A549 (cell line): ENCODE results near the gene ADAP2.
"Not testable (repeated sequence)": the region's sequence is repeated elsewhere in the genome, so short reads cannot be mapped to it uniquely, and the experiment has no call there.

Source experiments
- EP300 ChIP-seq, 2 experiments: fragments of >200 bp; sonication (Bioruptor Twin); formaldehyde crosslinking; IDR thresholded peaks; 2 replicates in 1 of 2; 3 replicates in 1 of 2; pipeline ENCODE4 v1.6.1; 2016 to 2017
- JUNB ChIP-seq: fragments of >200 bp; sonication (Bioruptor Twin); formaldehyde crosslinking; IDR thresholded peaks from 2 replicates; pipeline ENCODE4 v1.6.1; 2016
- NR3C1 ChIP-seq: fragments of >200 bp; sonication (Bioruptor Twin); formaldehyde crosslinking; IDR thresholded peaks from 3 replicates; pipeline ENCODE4 v1.6.1; 2017
- RFX5 ChIP-seq: fragments of 450-650 bp; IDR thresholded peaks from 2 replicates; pipeline ENCODE4 v1.7.1; 2014; ENCODE audit warnings: antibody characterized with exemption, mild to moderate bottlenecking, moderate library complexity
- TF ChIP-seq, protein P1 (sequence below): fragments of 150-350 bp; IDR thresholded peaks from 2 replicates; pipeline ENCODE4 v1.6.1; 2014; ENCODE audit warnings: low read depth, mild to moderate bottlenecking, low read length
- TF ChIP-seq, protein P2 (sequence below): fragments of >200 bp; sonication (Bioruptor Twin); formaldehyde crosslinking; IDR thresholded peaks from 3 replicates; pipeline ENCODE4 v1.5.1; 2016
- TF ChIP-seq, protein P3 (sequence below): fragments of 450-650 bp; IDR thresholded peaks from 2 replicates; pipeline ENCODE4 v1.6.1; 2014; ENCODE audit warnings: antibody characterized with exemption

DNA sequence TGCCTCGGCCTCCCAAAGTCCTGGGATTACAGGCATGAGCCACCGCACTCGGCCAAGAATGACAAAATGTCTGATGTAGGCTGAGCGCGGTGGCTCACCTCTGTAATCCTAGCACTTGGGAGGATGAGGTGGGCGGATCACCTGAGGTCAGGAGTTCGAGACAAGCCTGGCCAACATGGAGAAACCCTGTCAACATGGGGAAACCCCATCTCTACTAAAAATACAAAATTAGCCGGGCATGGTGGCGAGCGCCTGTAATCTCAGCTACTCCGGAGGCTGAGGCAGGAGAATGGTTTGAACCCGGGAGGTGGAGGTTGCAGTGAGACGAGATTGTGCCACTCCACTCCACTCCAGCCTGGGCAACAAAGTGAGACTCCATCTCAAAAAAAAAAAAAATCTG lies 46.2 kb downstream of the ADAP2 start:
- TF ChIP-seq, protein P1, sequence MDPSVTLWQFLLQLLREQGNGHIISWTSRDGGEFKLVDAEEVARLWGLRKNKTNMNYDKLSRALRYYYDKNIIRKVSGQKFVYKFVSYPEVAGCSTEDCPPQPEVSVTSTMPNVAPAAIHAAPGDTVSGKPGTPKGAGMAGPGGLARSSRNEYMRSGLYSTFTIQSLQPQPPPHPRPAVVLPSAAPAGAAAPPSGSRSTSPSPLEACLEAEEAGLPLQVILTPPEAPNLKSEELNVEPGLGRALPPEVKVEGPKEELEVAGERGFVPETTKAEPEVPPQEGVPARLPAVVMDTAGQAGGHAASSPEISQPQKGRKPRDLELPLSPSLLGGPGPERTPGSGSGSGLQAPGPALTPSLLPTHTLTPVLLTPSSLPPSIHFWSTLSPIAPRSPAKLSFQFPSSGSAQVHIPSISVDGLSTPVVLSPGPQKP, result not testable (repeated sequence)
- not testable (repeated sequence) for TF ChIP-seq RFX5; JUNB; EP300 (IDR thresholded peaks at IDR 0.05); NR3C1
- TF ChIP-seq, protein P2, sequence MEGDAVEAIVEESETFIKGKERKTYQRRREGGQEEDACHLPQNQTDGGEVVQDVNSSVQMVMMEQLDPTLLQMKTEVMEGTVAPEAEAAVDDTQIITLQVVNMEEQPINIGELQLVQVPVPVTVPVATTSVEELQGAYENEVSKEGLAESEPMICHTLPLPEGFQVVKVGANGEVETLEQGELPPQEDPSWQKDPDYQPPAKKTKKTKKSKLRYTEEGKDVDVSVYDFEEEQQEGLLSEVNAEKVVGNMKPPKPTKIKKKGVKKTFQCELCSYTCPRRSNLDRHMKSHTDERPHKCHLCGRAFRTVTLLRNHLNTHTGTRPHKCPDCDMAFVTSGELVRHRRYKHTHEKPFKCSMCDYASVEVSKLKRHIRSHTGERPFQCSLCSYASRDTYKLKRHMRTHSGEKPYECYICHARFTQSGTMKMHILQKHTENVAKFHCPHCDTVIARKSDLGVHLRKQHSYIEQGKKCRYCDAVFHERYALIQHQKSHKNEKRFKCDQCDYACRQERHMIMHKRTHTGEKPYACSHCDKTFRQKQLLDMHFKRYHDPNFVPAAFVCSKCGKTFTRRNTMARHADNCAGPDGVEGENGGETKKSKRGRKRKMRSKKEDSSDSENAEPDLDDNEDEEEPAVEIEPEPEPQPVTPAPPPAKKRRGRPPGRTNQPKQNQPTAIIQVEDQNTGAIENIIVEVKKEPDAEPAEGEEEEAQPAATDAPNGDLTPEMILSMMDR, result not testable (repeated sequence)
- TF ChIP-seq, protein P3, sequence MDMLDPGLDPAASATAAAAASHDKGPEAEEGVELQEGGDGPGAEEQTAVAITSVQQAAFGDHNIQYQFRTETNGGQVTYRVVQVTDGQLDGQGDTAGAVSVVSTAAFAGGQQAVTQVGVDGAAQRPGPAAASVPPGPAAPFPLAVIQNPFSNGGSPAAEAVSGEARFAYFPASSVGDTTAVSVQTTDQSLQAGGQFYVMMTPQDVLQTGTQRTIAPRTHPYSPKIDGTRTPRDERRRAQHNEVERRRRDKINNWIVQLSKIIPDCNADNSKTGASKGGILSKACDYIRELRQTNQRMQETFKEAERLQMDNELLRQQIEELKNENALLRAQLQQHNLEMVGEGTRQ, result not testable (repeated sequence)
